IMR-90 (cell line): Measurements from ENCODE around the gene RARB. TPM values are rescaled to one million over a fixed set of nuclear protein-coding genes. Genes with fewer than 3 reads are reported as not detected.

ENCODE experiments used
- ATAC-seq: fragments of 200-7000 bp; cut with Tn5 transposase; 2 replicates; pipeline ENCODE4 v1.9.1; 2020; ENCODE audit warnings: low read depth, mild to moderate bottlenecking, moderate library complexity
- BruUV-seq: library from RNA; stranded (reverse); fragments of 400-500 nt; replicated peaks from 2 replicates; lab custom pipeline; 2021; lab: Mats Ljungman, UMichigan
- CTCF ChIA-PET: fragments of 300-600 bp; formaldehyde crosslinking; extraction: SDS; loops from one replicate; lab custom pipeline; 2021; ENCODE audit warnings: antibody characterized with exemption; lab: Yijun Ruan, JAX
- POLR2A ChIA-PET: fragments of 300-600 bp; sonication (Branson Sonifier 250); formaldehyde crosslinking; loops from one replicate; lab custom pipeline; 2022; ENCODE audit warnings: antibody characterized with exemption; ENCODE audit not compliant: unreplicated experiment; lab: Charles Lee
- DNase-seq: peaks from one replicate; pipeline ENCODE4 v3.0.0; 2013
- H2AFZ ChIP-seq: replicated peaks from 2 replicates; pipeline ENCODE3; 2013; ENCODE audit warnings: low read length, mild to moderate bottlenecking; ENCODE audit not compliant: poor library complexity
- H2AK5ac ChIP-seq: 2 replicates; pipeline ENCODE4 v1.6.1; 2013; ENCODE audit warnings: low read depth, low read length, inconsistent platforms
- H2AK9ac ChIP-seq: replicated peaks from 2 replicates; pipeline ENCODE3; 2013; ENCODE audit warnings: mild to moderate bottlenecking, low read depth, low read length, moderate library complexity; ENCODE audit not compliant: poor library complexity
- H2BK120ac ChIP-seq: 2 replicates; pipeline ENCODE4 v1.6.1; 2013; ENCODE audit warnings: low read depth, low read length, inconsistent platforms
- H2BK15ac ChIP-seq: 3 replicates; pipeline ENCODE4 v1.6.1; 2013; ENCODE audit warnings: low read depth, low read length, inconsistent platforms
- H2BK20ac ChIP-seq: 2 replicates; pipeline ENCODE4 v1.6.1; 2013; ENCODE audit warnings: low read depth, mild to moderate bottlenecking, inconsistent platforms, low read length, moderate library complexity
- H2BK5ac ChIP-seq: 2 replicates; pipeline ENCODE4 v1.6.1; 2013; ENCODE audit warnings: mild to moderate bottlenecking, low read depth, low read length, inconsistent platforms; ENCODE audit not compliant: poor library complexity, severe bottlenecking
- H3K14ac ChIP-seq: replicated peaks from 2 replicates; pipeline ENCODE4 v1.6.1; 2013; ENCODE audit warnings: low read depth, low read length, inconsistent platforms
- H3K18ac ChIP-seq: 2 replicates; pipeline ENCODE4 v1.6.1; 2013; ENCODE audit warnings: low read depth, low read length, control low read depth
- H3K23ac ChIP-seq: 2 replicates; pipeline ENCODE4 v1.6.1; 2013; ENCODE audit warnings: low read depth, low read length, inconsistent platforms
- H3K27ac ChIP-seq: 2 replicates; pipeline ENCODE4 v1.5.1; 2013; ENCODE audit warnings: mild to moderate bottlenecking, control low read depth, low read length; ENCODE audit not compliant: insufficient read depth
- H3K27me3 ChIP-seq: 2 replicates; pipeline ENCODE4 v1.6.1; 2013; ENCODE audit warnings: low read length; ENCODE audit not compliant: control insufficient read depth, insufficient read depth
- H3K36me3 ChIP-seq: 2 replicates; pipeline ENCODE4 v1.6.1; 2013; ENCODE audit warnings: low read length, mixed read lengths; ENCODE audit not compliant: control insufficient read depth, insufficient read depth
- H3K4ac ChIP-seq: 2 replicates; pipeline ENCODE4 v1.6.1; 2013; ENCODE audit warnings: low read depth, low read length, inconsistent platforms
- H3K4me1 ChIP-seq: 2 replicates; pipeline ENCODE4 v1.6.1; 2013; ENCODE audit warnings: low read length, mixed read lengths; ENCODE audit not compliant: control insufficient read depth, insufficient read depth
- H3K4me2 ChIP-seq: 2 replicates; pipeline ENCODE4 v1.6.1; 2013; ENCODE audit warnings: low read depth, mild to moderate bottlenecking, control low read depth, low read length, moderate library complexity
- H3K4me3 ChIP-seq: 2 replicates; pipeline ENCODE4 v1.5.1; 2013; ENCODE audit warnings: low read depth, mild to moderate bottlenecking, control low read depth, low read length, moderate library complexity; ENCODE audit not compliant: insufficient read depth
- H3K56ac ChIP-seq: 2 replicates; pipeline ENCODE4 v1.6.1; 2013; ENCODE audit warnings: low read length, inconsistent platforms; ENCODE audit not compliant: insufficient read depth; ENCODE audit errors: extremely low read depth
- H3K79me1 ChIP-seq, 2 experiments: 2 replicates each; pipeline ENCODE4 v1.6.1; 2013; ENCODE audit warnings: low read length in 2 of 2, inconsistent platforms in 1 of 2, low read depth in 1 of 2
- H3K9ac ChIP-seq: 2 replicates; pipeline ENCODE4 v1.6.1; 2013; ENCODE audit warnings: low read depth, low read length, control low read depth
- H3K9me1 ChIP-seq: 2 replicates; pipeline ENCODE4 v1.6.1; 2013; ENCODE audit warnings: low read length, inconsistent platforms; ENCODE audit not compliant: insufficient read depth
- H3K9me3 ChIP-seq: 2 replicates; pipeline ENCODE4 v1.6.1; 2013; ENCODE audit warnings: low read length; ENCODE audit not compliant: control insufficient read depth, insufficient read depth
- H4K20me1 ChIP-seq: 2 replicates; pipeline ENCODE4 v1.6.1; 2013; ENCODE audit warnings: low read length, inconsistent platforms; ENCODE audit not compliant: insufficient read depth
- H4K5ac ChIP-seq: 2 replicates; pipeline ENCODE4 v1.6.1; 2013; ENCODE audit warnings: mild to moderate bottlenecking, low read depth, low read length, control low read depth
- H4K8ac ChIP-seq, 2 experiments: 2 replicates each; pipeline ENCODE4 v1.6.1; 2013; ENCODE audit warnings: low read depth in 2 of 2, low read length in 2 of 2, control low read depth in 1 of 2, inconsistent platforms in 1 of 2
- H4K91ac ChIP-seq: 2 replicates; pipeline ENCODE4 v1.6.1; 2013; ENCODE audit warnings: low read depth, low read length, inconsistent platforms; ENCODE audit not compliant: insufficient read depth
- CEBPB ChIP-seq: IDR thresholded peaks from 2 replicates; pipeline ENCODE4 v1.6.1; 2012; ENCODE audit warnings: low read depth, low read length, improper control_type of control experiment
- CHD1 ChIP-seq: IDR thresholded peaks from 2 replicates; pipeline ENCODE4 v1.6.1; 2012; ENCODE audit warnings: low read depth, low read length, improper control_type of control experiment
- ELK1 ChIP-seq: fragments of 150-350 bp; IDR thresholded peaks from 2 replicates; pipeline ENCODE4 v1.6.1; 2016; ENCODE audit warnings: low read depth, mild to moderate bottlenecking, low read length, moderate library complexity, borderline replicate concordance
- MAZ ChIP-seq: IDR thresholded peaks from 2 replicates; pipeline ENCODE4 v1.6.1; 2012; ENCODE audit warnings: low read depth, mild to moderate bottlenecking, low read length, improper control_type of control experiment, moderate library complexity, borderline replicate concordance
- MXI1 ChIP-seq: IDR thresholded peaks from 2 replicates; pipeline ENCODE4 v1.6.1; 2012; ENCODE audit warnings: low read depth, mild to moderate bottlenecking, low read length, moderate library complexity, borderline replicate concordance
- RFX5 ChIP-seq: IDR thresholded peaks from 2 replicates; pipeline ENCODE4 v1.8.0; 2012; ENCODE audit warnings: low read depth, mild to moderate bottlenecking, low read length, moderate library complexity
- SMC3 ChIP-seq: fragments of 150-350 bp; IDR thresholded peaks from 2 replicates; pipeline ENCODE4 v1.6.1; 2016; ENCODE audit warnings: low read depth, mild to moderate bottlenecking, antibody characterized with exemption, low read length, moderate library complexity
- WGBS, 2 experiments: methylation state at CpG; one replicate each; pipeline versions ENCODE4 v1.1.5 to v1.1.7; 2013; ENCODE audit warnings: missing lambda C conversion rate in 2 of 2; ENCODE audit not compliant: insufficient read length in 1 of 2; ENCODE audit errors: extremely low coverage in 2 of 2; 5-methylcytosine and 5-hydroxymethylcytosine counted together
- dilution Hi-C: fragments of 300-500 bp; cut with HindIII; formaldehyde crosslinking; loops from one replicate; pipeline ENCODE4 v1.14.3; 2018; ENCODE audit warnings: low sequenced_read_pairs; ENCODE audit not compliant: unreplicated experiment
- in situ Hi-C: fragments of 300-500 bp; cut with MboI; formaldehyde crosslinking; loops from 3 replicates; pipeline ENCODE4 v1.14.3; 2019; ENCODE audit warnings: low sequenced_read_pairs, inconsistent platforms, mixed read lengths
- intact Hi-C: fragments of 100-400 bp; cut with micrococcal nuclease; formaldehyde crosslinking; loops from 2 replicates; pipeline ENCODE4 v1.10.0; 2022
- polyA plus RNA-seq, 3 experiments: library from polyadenylated mRNA; depleted of rRNA; stranded (reverse); fragments of >200 nt; gene quantifications; 2 replicates each; pipeline ENCODE4 v1.2.3, GENCODE V29; 2012; ENCODE audit warnings: low replicate concordance in 1 of 3
- total RNA-seq: library from RNA; depleted of rRNA; stranded (reverse); fragments of >200 nt; gene quantifications from 2 replicates; pipeline ENCODE4 v1.2.3, GENCODE V29; 2012

RARB gene
- total and polyA plus RNA-seq, 2 of the 4 experiments (the other 2 are of a cell fraction), result 0.53 to 1.4 TPM

- POLR2A ChIA-PET, result no interaction called here
- Histone ChIP-seq H3K4me3 (no peak overlapping the region), H4K8ac (no peak overlapping the region), H3K9me1 (no peaks in the 10 kb centered on the region), H4K5ac (no peak overlapping the region), H2BK120ac (no peak overlapping the region), H2BK15ac (no peak overlapping the region), H4K20me1 (no peaks in the 10 kb centered on the region), H2BK5ac (no peak overlapping the region), H3K14ac (no peak overlapping the region), H3K4me2 (no peak overlapping the region), H3K18ac (no peak overlapping the region), H3K56ac (no peak overlapping the region), H2AK5ac (no peak overlapping the region), H2AFZ (no peak overlapping the region), H3K4me1 (no peaks in the 10 kb centered on the region), H3K27ac (no peak overlapping the region), H2AK9ac (no peak overlapping the region), H3K9ac (no peak overlapping the region), H3K23ac (no peak overlapping the region), H3K27me3 (peaks cover 6% of the 10 kb centered on the region), H3K9me3 (no peaks in the 10 kb centered on the region), H3K4ac (no peak overlapping the region), H4K91ac (no peak overlapping the region), H3K36me3 (no peaks in the 10 kb centered on the region), H2BK20ac (no peak overlapping the region), H3K79me1 (no peaks in the 10 kb centered on the region)
- WGBS, 2 experiments, result no CpG with 5 or more reads among the region's 3 CpGs
- ATAC-seq (no peak), DNase-seq (no peak)
- no TSS peak for BruUV-seq
- intact Hi-C loops (no loop called here), in situ Hi-C loops (no loop called here), dilution Hi-C loops (no loop called here)
- TF ChIP-seq CEBPB (no peak), ELK1 (no peak), MAZ (no peak), CHD1 (no peak), SMC3 (no peak), RFX5 (no peak), MXI1 (no peak)
- CTCF ChIA-PET, result no interaction called here
Observed at GRCh38 chr3:25557694-25558093, 129.6 kb downstream of the RARB start.
